ENCODE measurements around the gene KDM7A.

DNA sequence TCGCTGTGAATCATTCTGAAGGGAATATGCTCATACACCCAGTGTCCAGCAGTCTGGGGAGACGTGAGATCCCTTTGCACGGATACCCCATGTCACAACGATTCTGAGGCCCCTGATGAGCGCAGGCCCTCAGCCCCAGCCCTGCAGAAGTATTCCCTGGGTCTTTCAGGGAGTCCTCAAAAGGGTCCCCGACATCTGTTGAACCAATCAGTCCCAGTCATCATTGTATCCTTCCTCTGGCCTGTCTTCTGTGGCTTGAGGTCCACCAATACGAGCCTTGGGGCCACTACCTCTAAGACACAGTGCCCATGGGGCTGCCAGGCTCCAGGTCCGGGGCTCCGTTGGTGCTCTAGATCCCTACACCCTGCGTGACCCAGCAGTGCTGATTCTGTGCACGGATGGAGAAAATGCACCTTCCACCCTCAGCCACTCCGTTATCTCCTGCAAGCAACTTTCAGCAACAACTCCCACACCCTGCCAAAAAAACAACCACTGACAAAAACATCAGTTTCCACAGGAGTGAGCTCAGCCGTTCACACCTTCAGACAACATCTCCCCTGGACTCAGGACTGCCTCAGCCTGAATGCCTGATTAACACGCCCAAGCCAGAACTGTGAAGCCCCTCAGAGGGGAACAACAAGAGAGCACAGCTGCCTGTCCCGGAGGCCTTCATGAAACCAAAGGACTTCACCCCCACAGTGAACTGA lies 46.9 kb upstream of the KDM7A start:
- TF ChIP-seq, protein P1, sequence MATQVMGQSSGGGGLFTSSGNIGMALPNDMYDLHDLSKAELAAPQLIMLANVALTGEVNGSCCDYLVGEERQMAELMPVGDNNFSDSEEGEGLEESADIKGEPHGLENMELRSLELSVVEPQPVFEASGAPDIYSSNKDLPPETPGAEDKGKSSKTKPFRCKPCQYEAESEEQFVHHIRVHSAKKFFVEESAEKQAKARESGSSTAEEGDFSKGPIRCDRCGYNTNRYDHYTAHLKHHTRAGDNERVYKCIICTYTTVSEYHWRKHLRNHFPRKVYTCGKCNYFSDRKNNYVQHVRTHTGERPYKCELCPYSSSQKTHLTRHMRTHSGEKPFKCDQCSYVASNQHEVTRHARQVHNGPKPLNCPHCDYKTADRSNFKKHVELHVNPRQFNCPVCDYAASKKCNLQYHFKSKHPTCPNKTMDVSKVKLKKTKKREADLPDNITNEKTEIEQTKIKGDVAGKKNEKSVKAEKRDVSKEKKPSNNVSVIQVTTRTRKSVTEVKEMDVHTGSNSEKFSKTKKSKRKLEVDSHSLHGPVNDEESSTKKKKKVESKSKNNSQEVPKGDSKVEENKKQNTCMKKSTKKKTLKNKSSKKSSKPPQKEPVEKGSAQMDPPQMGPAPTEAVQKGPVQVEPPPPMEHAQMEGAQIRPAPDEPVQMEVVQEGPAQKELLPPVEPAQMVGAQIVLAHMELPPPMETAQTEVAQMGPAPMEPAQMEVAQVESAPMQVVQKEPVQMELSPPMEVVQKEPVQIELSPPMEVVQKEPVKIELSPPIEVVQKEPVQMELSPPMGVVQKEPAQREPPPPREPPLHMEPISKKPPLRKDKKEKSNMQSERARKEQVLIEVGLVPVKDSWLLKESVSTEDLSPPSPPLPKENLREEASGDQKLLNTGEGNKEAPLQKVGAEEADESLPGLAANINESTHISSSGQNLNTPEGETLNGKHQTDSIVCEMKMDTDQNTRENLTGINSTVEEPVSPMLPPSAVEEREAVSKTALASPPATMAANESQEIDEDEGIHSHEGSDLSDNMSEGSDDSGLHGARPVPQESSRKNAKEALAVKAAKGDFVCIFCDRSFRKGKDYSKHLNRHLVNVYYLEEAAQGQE (IDR thresholded peaks at IDR 0.05): no peak
- TF ChIP-seq, protein P2, sequence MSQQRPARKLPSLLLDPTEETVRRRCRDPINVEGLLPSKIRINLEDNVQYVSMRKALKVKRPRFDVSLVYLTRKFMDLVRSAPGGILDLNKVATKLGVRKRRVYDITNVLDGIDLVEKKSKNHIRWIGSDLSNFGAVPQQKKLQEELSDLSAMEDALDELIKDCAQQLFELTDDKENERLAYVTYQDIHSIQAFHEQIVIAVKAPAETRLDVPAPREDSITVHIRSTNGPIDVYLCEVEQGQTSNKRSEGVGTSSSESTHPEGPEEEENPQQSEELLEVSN (IDR thresholded peaks at IDR 0.05; ENCODE audit: borderline replicate concordance, low read depth): no peak

Measured in A549 (cell line).